Right lobe of liver (tissue), 6 donors: ENCODE measurements around the gene PRKCD. TPM values are rescaled to one million over a fixed set of nuclear protein-coding genes. Genes with fewer than 3 reads are reported as not detected.

Experiments used
- ATAC-seq, 4 donors: fragments of 200-7000 bp; cut with Tn5 transposase; one replicate each; pipeline ENCODE4 v1.9.1; 2020; ENCODE audit warnings: mild to moderate bottlenecking in 4 of 4, moderate library complexity in 4 of 4
- DNase-seq, 3 donors: peaks; one replicate each; pipeline ENCODE4 v3.0.0-alpha.2; 2020
- H3K27ac ChIP-seq, 3 donors: fragments of 200-600 bp; one replicate each; pipeline ENCODE4 v1.8.0; 2022
- H3K27me3 ChIP-seq, 2 donors: fragments of 200-600 bp; one replicate each; pipeline ENCODE4 v1.8.0; 2022
- H3K36me3 ChIP-seq, 4 donors: fragments of 200-600 bp; sonication (generic) in 1 of 4; one replicate each; pipeline versions ENCODE4 v1.5.1 to v1.8.0; 2017 to 2022; ENCODE audit warnings: control low read depth in 1 of 4
- H3K4me1 ChIP-seq, 4 donors: fragments of 200-600 bp; sonication (generic) in 1 of 4; one replicate each; pipeline versions ENCODE4 v1.5.1 to v1.8.0; 2017 to 2022; ENCODE audit warnings: control low read depth in 1 of 4
- H3K4me3 ChIP-seq, 3 donors: fragments of 200-600 bp; one replicate each; pipeline ENCODE4 v1.8.0; 2022
- H3K9me3 ChIP-seq, 4 donors: fragments of 200-600 bp; sonication (generic) in 1 of 4; one replicate each; pipeline versions ENCODE4 v1.5.1 to v1.8.0; 2017 to 2022; ENCODE audit warnings: control low read depth in 1 of 4
- POLR2A ChIP-seq: fragments of 450-650 bp; IDR thresholded peaks from one replicate; pipeline ENCODE4 v1.6.1; 2017; ENCODE audit warnings: antibody characterized with exemption, mild to moderate bottlenecking
- WGBS: methylation state at CpG from one replicate; pipeline ENCODE4 v1.1.6; 2018; ENCODE audit warnings: low coverage, low lambda C conversion rate; ENCODE audit not compliant: insufficient coverage; ENCODE audit errors: missing lambda C conversion rate; 5-methylcytosine and 5-hydroxymethylcytosine counted together
- intact Hi-C, 2 donors: fragments of 100-400 bp; cut with DNase I; formaldehyde crosslinking; loops; one replicate each; pipeline versions ENCODE4 v1.11.2 to v1.14.1; 2022
- total RNA-seq, 6 experiments: library from RNA; depleted of rRNA in 2 of 6; stranded (reverse); fragments of >200 nt in 2 of 6; fragmentation: NEBNext Ultra II Directional in 3 of 6; extraction: Animal tissue kit (Norgen Biotek cat#: 25700) in 3 of 6; gene quantifications; one replicate each; pipeline versions ENCODE4 v1.1.0 to v1.2.4, GENCODE V29; 2016 to 2023
- TF ChIP-seq, protein P1 (sequence below), 4 donors: fragments of 200-600 bp in 3 of 4; fragments of 450-650 bp in 1 of 4; IDR thresholded peaks; one replicate each; pipeline versions ENCODE4 v1.5.1 to v1.8.0; 2016 to 2022; ENCODE audit warnings: antibody characterized with exemption in 4 of 4, mild to moderate bottlenecking in 2 of 4
- donor health status: DM: no; HTN: yes; CAD: no.
- donor health status: DM: no; HTN: no; CAD: no.
- donor health status: DM: no; HTN: no; CAD: no.
- donor health status: DM: no; HTN: yes; CAD: no.
- donor health status: DM: no; HTN: yes; CAD: no.

Gene PRKCD
- total RNA-seq, 6 experiments from 2014 or later: 3.5 to 8.3 (median 5.1) TPM

- no peaks in the 10 kb centered on the region for H3K9me3 ChIP-seq
- H3K36me3 ChIP-seq: no peaks in the 10 kb centered on the region
- no peaks in the 10 kb centered on the region for H3K4me1 ChIP-seq
- H3K27me3 ChIP-seq: no peaks in the 10 kb centered on the region
- peak in 3 of 4 donors; percentile 14 to 46 (median 20) for ATAC-seq
- WGBS: 53% methylated on average over 6 of the region's 6 CpGs
- no peak for DNase-seq
- no peak for TF ChIP-seq POLR2A
- TF ChIP-seq, protein P1, sequence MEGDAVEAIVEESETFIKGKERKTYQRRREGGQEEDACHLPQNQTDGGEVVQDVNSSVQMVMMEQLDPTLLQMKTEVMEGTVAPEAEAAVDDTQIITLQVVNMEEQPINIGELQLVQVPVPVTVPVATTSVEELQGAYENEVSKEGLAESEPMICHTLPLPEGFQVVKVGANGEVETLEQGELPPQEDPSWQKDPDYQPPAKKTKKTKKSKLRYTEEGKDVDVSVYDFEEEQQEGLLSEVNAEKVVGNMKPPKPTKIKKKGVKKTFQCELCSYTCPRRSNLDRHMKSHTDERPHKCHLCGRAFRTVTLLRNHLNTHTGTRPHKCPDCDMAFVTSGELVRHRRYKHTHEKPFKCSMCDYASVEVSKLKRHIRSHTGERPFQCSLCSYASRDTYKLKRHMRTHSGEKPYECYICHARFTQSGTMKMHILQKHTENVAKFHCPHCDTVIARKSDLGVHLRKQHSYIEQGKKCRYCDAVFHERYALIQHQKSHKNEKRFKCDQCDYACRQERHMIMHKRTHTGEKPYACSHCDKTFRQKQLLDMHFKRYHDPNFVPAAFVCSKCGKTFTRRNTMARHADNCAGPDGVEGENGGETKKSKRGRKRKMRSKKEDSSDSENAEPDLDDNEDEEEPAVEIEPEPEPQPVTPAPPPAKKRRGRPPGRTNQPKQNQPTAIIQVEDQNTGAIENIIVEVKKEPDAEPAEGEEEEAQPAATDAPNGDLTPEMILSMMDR (IDR thresholded peaks at IDR 0.05): no peak
- intact Hi-C loops: no loop called here
- no peak overlapping the region for H3K27ac ChIP-seq
- H3K4me3 ChIP-seq: no peak overlapping the region
Observed at GRCh38 chr3:53140847-53141845, 19.9 kb upstream of the PRKCD start.

DNA sequence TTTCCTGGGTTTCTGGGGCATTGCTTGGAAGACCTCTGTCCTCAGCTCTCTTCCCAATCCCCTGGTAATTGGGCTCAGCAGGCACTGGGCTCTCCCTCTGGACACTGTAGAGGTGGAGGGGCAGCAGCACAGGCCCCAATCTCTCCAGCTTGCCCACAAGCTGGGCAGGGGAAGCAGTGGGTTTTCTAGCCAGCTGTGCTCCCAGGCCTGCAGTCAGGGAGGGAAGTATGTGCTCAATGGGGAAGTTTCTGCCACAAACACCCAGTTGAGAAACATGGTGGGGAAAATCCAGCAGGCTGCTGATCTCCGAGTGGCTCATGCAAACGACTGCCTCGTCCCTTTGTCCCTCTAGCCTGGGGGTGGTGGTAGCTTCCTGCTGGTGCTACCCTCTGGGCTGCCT, 18.0 kb upstream of the PRKCD start:
- H3K4me1 ChIP-seq: no peaks in the 10 kb centered on the region
- DNase-seq (no peak), ATAC-seq (peak; percentile 35 to 57 (median 40))
- no peak overlapping the region for H3K4me3 ChIP-seq
- no peaks in the 10 kb centered on the region for H3K27me3 ChIP-seq
- intact Hi-C loops: no loop called here
- TF ChIP-seq, protein P1 (IDR thresholded peaks at IDR 0.05): no peak
- TF ChIP-seq POLR2A: no peak
- 63% methylated on average over 3 of the region's 3 CpGs for WGBS
- no peaks in the 10 kb centered on the region for H3K9me3 ChIP-seq
- H3K27ac ChIP-seq: no peak overlapping the region
- no peaks in the 10 kb centered on the region for H3K36me3 ChIP-seq

GRCh38 chr3:53144446-53144845, 16.6 kb upstream of the PRKCD start:
- no peak overlapping the region for H3K4me3 ChIP-seq
- ATAC-seq (no peak), DNase-seq (no peak)
- 40% methylated on average over 1 of the region's 4 CpGs for WGBS
- peaks cover 0 to under 1% (median 0%) of the 10 kb centered on the region in 4 donors for H3K4me1 ChIP-seq
- TF ChIP-seq POLR2A: no peak
- TF ChIP-seq, protein P1 (IDR thresholded peaks at IDR 0.05): no peak
- intact Hi-C loops: no loop called here
- no peaks in the 10 kb centered on the region for H3K27me3 ChIP-seq
- H3K27ac ChIP-seq: no peak overlapping the region
- no peaks in the 10 kb centered on the region for H3K9me3 ChIP-seq
- H3K36me3 ChIP-seq: no peaks in the 10 kb centered on the region

DNA sequence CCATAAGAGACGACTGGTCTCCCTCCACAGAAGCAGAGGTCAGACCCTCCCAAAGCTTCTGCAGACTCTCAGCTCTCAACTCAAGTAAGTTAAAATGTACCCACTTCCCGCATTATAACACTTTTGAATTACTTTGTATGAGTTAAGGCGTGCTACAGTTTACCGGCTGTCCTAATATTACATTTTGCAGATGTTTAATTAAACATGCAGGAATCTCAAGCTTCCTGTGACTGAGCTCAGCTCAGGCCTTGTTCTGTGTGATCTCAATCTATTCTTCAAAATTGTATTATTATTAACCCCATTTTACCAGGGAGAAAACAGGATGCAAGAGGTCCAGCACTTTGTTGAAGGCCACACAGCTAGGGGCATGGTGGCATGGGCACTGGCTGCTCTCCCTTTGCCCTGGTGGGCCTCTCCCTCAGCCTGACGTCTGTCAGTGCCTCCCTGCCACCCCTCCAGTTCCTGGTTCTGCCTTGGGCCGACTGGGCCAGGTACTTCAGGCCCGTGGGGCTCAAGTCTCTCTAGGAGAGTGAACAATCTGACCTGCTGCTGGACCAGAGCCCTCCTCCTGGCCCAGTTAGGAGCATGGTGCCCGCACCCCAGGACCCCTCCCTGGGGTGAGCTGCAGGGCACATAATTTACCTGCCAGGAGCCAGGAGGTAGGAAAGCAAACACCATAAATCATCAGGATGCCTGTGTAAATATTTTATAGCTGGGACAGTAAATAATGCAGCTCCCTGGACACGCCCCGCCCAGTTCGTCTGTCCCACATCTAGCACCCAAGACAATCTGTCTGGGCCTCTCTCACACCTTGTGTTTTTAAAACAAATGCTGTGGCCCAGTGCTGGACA, 15.9 kb upstream of the PRKCD start:
- H3K27ac ChIP-seq: no peak overlapping the region
- peak in 1 of 4 donors; percentile 4 for ATAC-seq
- 76% methylated on average over 7 of the region's 11 CpGs for WGBS

More for the DNA sequence above, 15.9 kb upstream of the PRKCD start:
- intact Hi-C loops: no loop called here
- H3K9me3 ChIP-seq: no peaks in the 10 kb centered on the region
- DNase-seq: no peak
- H3K27me3 ChIP-seq: no peaks in the 10 kb centered on the region
- TF ChIP-seq, protein P1 (IDR thresholded peaks at IDR 0.05): no peak
- no peak for TF ChIP-seq POLR2A
- no peaks in the 10 kb centered on the region for H3K36me3 ChIP-seq
- peaks cover 0 to 7% (median under 1%) of the 10 kb centered on the region in 4 donors for H3K4me1 ChIP-seq
- no peak overlapping the region for H3K4me3 ChIP-seq
